Measurements from ENCODE around the gene EMC1.

Gene EMC1

GRCh38 chr1:19222979-19223824 is 28.1 kb downstream of the EMC1 start:
- Histone ChIP-seq H3K9me2 (replicated peaks; ENCODE audit: control insufficient read depth, low read length) (no peaks in the 10 kb centered on the region), H3K27ac (ENCODE audit: low read depth, low read length) (no peak overlapping the region), H3F3A (ENCODE audit: control insufficient read depth, insufficient read depth) (0 out of 2 replicates have a peak, but pooled peaks cover 3% of the 10 kb centered on the region), H3K4me1 (ENCODE audit: control insufficient read depth, low read length) (no peaks in the 10 kb centered on the region), H4K20me1 (ENCODE audit: control insufficient read depth, insufficient read depth, low read depth, low read length) (no peaks in the 10 kb centered on the region; the same call in 1 of the 2 replicates), H3K27me3 (ENCODE audit: control insufficient read depth, low read length) (no peaks in the 10 kb centered on the region), H3K36me3 (ENCODE audit: control insufficient read depth, low read length) (peaks cover 92% of the 10 kb centered on the region), H3K4me2 (ENCODE audit: low read length) (no peak overlapping the region), H3K9me3 (ENCODE audit: control insufficient read depth, insufficient read depth, low read length) (no peaks in the 10 kb centered on the region), H3K4me3 (ENCODE audit: low read length) (no peak overlapping the region), H3K79me2 (ENCODE audit: control insufficient read depth, low read length) (peaks cover 4% of the 10 kb centered on the region; the same call in 1 of the 2 replicates)
- TF ChIP-seq EZH2phosphoT487 (IDR thresholded peaks at IDR 0.05; ENCODE audit: borderline replicate concordance, low read length) (no peak), CTCF (IDR thresholded peaks at IDR 0.05; ENCODE audit: low read depth, low read length, poor library complexity, severe bottlenecking) (no peak)

- Histone ChIP-seq H3K9me3 (ENCODE audit: control insufficient read depth, insufficient read depth, low read length) (no peaks in the 10 kb centered on the region), H3K79me2 (ENCODE audit: control insufficient read depth, low read length) (peaks cover 4% of the 10 kb centered on the region), H3K27ac (ENCODE audit: low read depth, low read length) (no peak overlapping the region), H3K4me3 (ENCODE audit: low read length) (no peak overlapping the region), H4K20me1 (ENCODE audit: control insufficient read depth, insufficient read depth, low read depth, low read length) (no peaks in the 10 kb centered on the region; the same call in 1 of the 2 replicates), H3K27me3 (ENCODE audit: control insufficient read depth, low read length) (no peaks in the 10 kb centered on the region), H3K36me3 (ENCODE audit: control insufficient read depth, low read length) (peaks cover 92% of the 10 kb centered on the region), H3K4me2 (ENCODE audit: low read length) (no peak overlapping the region), H3K4me1 (ENCODE audit: control insufficient read depth, low read length) (no peaks in the 10 kb centered on the region), H3K9me2 (replicated peaks; ENCODE audit: control insufficient read depth, low read length) (no peaks in the 10 kb centered on the region), H3F3A (ENCODE audit: control insufficient read depth, insufficient read depth) (0 out of 2 replicates have a peak, but pooled peaks cover 3% of the 10 kb centered on the region)
- TF ChIP-seq EZH2phosphoT487 (IDR thresholded peaks at IDR 0.05; ENCODE audit: borderline replicate concordance, low read length), result no peak
- no peak for TF ChIP-seq CTCF (IDR thresholded peaks at IDR 0.05; ENCODE audit: low read depth, low read length, poor library complexity, severe bottlenecking)
These were observed 28.8 kb downstream of the EMC1 start for GRCh38 chr1:19222573-19222972.

GRCh38 chr1:19220991-19221390 is 30.3 kb downstream of the EMC1 start:
- Histone ChIP-seq H3K9me3 (ENCODE audit: control insufficient read depth, insufficient read depth, low read length) (no peaks in the 10 kb centered on the region), H3K4me1 (ENCODE audit: control insufficient read depth, low read length) (no peaks in the 10 kb centered on the region), H3F3A (ENCODE audit: control insufficient read depth, insufficient read depth) (0 out of 2 replicates have a peak, but pooled peaks cover 3% of the 10 kb centered on the region), H3K27ac (ENCODE audit: low read depth, low read length) (no peak overlapping the region), H4K20me1 (ENCODE audit: control insufficient read depth, insufficient read depth, low read depth, low read length) (no peaks in the 10 kb centered on the region; the same call in 1 of the 2 replicates), H3K27me3 (ENCODE audit: control insufficient read depth, low read length) (no peaks in the 10 kb centered on the region), H3K4me2 (ENCODE audit: low read length) (no peak overlapping the region), H3K4me3 (ENCODE audit: low read length) (no peak overlapping the region), H3K9me2 (replicated peaks; ENCODE audit: control insufficient read depth, low read length) (no peaks in the 10 kb centered on the region), H3K36me3 (ENCODE audit: control insufficient read depth, low read length) (peaks cover 93% of the 10 kb centered on the region), H3K79me2 (ENCODE audit: control insufficient read depth, low read length) (peaks cover 14% of the 10 kb centered on the region)
- no peak for TF ChIP-seq EZH2phosphoT487 (IDR thresholded peaks at IDR 0.05; ENCODE audit: borderline replicate concordance, low read length)
- TF ChIP-seq CTCF (IDR thresholded peaks at IDR 0.05; ENCODE audit: low read depth, low read length, poor library complexity, severe bottlenecking), result no peak

Measured in DOHH2 (cell line).